ENCODE data around the gene VWA1.

- TF ChIP-seq E2F5 (CRISPR knock-in tag; IDR thresholded peaks at IDR 0.05) (no peak), CTCF (IDR thresholded peaks at IDR 0.05) (no peak), HMGXB4 (CRISPR knock-in tag; IDR thresholded peaks at IDR 0.05) (peak; percentile 22; the same call in 1 of the 2 replicates), ZMAT4 (CRISPR knock-in tag; IDR thresholded peaks at IDR 0.05) (no peak), ELF4 (CRISPR knock-in tag; IDR thresholded peaks at IDR 0.05; ENCODE audit: low read depth) (no peak), ZNF263 (CRISPR knock-in tag; IDR thresholded peaks at IDR 0.05; ENCODE audit: low read depth) (no peak), FOXP1 (CRISPR knock-in tag; IDR thresholded peaks at IDR 0.05; ENCODE audit: borderline replicate concordance) (no peak), ZNF512 (CRISPR knock-in tag; IDR thresholded peaks at IDR 0.05; ENCODE audit: borderline replicate concordance) (no peak), SP1 (CRISPR knock-in tag; conservative IDR thresholded peaks at IDR 0.05) (peak; percentile 32; the same call in 1 of the 2 replicates)
Measured at GRCh38 chr1:1434131-1434823, 1.2 kb upstream of the VWA1 start.
